HG02943 (cell line): ENCODE measurements around the gene BIK.
"Not testable (repeated sequence)": the region's sequence is repeated elsewhere in the genome, so short reads cannot be mapped to it uniquely, and the experiment has no call there.

ENCODE experiments used
- ATAC-seq: cut with Tn5 transposase; IDR thresholded peaks from one replicate; pipeline ENCODE4 v1.9.1; 2021; ENCODE audit warnings: mild to moderate bottlenecking, low read depth, moderate library complexity; ENCODE audit not compliant: unreplicated experiment

Gene BIK

GRCh38 chr22:43104056-43104625 is 6.4 kb upstream of the BIK start:
- not testable (repeated sequence) for ATAC-seq

DNA sequence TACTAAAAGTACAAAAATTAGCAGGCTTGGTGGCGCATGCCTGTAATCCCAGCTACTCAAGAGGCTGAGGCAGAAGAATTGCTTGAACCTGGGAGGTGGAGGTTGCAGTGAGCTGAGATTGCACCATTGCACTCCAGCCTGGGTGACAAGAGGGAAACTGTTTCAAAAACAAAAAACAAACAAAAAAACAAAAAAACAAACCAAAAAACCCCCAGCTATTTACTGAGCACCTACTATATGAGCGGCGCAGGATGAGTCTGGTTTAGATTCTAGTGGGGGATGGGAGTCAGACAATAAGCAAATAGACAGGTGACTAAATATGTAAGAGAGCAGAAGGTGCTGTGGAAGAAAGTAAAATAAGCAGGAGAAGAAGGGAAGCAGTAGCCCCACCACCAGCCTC is 5.6 kb upstream of the BIK start:
- not testable (repeated sequence) for ATAC-seq

DNA sequence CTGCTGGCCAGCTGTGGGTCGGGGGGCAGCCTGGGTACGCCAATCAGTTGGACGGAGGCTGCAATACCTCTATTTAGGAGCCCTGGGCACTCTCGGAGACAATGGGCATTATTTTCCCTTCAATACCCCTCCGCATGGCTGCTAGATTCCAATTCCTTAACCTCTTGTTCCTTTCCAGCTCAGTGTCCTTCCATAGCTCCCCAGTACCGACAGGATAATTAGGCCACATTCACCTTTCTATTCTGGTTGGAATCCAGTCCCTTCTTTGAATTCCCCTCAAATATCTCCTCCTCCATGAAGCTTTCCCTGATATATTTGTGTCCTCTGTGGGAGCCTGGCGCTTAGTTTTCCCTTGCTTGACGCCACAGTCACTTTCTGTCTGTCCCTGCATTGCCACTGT is 4.2 kb upstream of the BIK start:
- no peak for ATAC-seq

DNA sequence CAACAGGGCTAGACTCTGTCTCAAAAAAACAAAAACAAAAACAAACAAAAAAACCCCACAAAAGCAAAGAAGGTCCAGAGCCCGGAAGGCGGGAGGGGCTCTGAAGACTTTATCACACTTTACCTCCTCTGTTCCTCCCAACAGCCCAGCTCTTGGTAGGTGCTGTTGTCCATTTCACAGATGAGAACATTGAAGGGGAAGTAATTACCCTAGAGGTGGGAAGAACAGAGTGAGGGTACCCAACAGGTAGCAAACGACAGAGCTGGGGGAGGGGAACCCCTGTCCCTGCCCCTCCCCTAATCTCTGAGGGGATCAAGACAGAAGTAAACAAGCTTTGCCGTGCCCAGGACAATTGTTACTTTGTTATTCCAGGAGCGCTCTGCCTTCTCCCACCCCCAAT is 1.0 kb upstream of the BIK start:
- ATAC-seq = no peak

- ATAC-seq = no peak
Observed at GRCh38 chr22:43109921-43110443, 568 bp upstream of the BIK start.

GRCh38 chr22:43110927-43111623 is 525 bp downstream of the BIK start:
- no peak for ATAC-seq

GRCh38 chr22:43113526-43114251 is 3.1 kb downstream of the BIK start:
- no peak for ATAC-seq

GRCh38 chr22:43114958-43115357 is 4.4 kb downstream of the BIK start:
- no peak for ATAC-seq

DNA sequence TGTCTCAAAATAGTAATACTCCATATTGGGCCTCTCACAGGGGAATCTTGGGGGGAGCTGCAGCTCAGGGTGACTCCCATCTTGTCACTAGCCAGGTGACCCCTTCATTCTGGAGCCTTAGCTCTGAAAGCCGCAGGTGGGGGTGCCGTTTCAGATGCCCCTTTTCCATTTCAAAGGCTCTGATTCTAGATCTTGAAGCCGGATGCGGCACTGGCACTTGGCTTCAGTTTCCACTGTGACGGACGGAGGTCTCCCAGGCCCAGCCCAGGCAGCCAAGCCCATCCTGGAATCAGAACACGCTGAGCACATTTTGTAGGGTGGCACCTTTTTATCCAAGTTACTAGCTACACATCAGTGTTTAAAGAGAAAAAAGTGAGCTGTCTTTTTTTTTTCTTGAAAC is 6.4 kb downstream of the BIK start:
- ATAC-seq = no peak

GRCh38 chr22:43118024-43118849 is 7.7 kb downstream of the BIK start:
- ATAC-seq = no peak

DNA sequence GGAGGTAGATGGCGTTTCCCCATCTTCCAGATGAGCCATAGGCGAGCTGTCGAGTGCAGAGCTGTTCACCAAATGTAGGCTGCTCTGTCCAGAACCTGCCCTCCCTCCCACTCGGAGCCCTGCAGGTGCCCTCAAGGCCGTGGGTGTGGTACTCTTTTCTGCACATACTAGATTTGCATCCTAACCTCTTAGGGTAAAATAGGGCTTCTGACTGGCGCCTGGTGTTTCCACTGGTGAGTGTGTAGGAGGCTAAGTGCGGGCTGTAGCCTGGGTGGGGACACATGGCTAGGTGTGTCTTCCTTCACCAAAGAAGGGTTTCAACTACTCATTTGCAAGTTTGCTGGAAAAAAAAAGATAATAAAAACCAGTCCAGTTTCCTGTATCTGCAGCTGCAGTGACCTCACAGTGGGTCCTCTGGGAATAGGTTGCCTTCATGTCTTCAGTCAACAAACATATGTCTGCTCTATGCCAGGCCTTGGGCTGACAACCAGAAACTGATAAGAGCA is 8.5 kb downstream of the BIK start:
- peak; percentile 59 for ATAC-seq

DNA sequence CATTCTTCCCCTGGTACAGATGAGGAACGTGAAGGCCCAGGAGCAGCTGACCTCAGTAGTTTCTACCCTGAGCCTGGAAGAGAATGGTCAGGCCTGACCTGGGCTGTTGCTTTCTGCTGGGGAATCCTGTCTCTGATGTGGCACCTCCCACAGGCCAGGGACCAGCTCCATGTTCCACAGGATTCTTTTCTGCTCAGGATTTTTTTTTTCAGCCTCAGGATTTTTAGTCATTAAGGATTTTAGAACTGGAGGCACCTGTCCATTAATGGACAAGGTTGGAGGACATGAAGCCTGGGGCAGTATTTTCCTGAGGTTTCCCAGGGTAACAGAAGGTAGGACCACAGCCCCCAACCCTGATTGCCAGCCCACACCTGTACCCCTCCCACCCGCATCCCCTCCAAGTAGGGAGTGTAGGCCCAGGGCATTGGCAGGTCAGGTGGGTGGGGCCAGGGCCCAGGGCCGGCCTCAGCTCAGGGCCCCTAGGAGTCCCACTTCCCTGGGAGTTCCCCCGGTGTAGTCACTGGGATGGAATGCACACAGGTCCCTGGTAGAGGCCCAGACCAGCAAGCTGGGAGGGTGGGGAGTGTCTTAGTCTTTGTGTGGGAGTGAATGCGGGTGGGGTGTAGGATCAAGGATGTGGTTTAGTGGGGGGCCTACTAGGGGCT is 16.1 kb downstream of the BIK start:
- ATAC-seq = no peak

GRCh38 chr22:43127166-43127908 is 16.8 kb downstream of the BIK start:
- ATAC-seq = no peak

- no peak for ATAC-seq
Observed at GRCh38 chr22:43128116-43128515, 17.6 kb downstream of the BIK start.

GRCh38 chr22:43128928-43129424 is 18.4 kb downstream of the BIK start:
- ATAC-seq = no peak

GRCh38 chr22:43129426-43130425 is 19.2 kb downstream of the BIK start:
- no peak for ATAC-seq

GRCh38 chr22:43131773-43132501 is 21.4 kb downstream of the BIK start:
- ATAC-seq = no peak
